Left colon (tissue), 2 donors: ENCODE results near the gene PPP1CA. TPM values are rescaled to one million over a fixed set of nuclear protein-coding genes. Genes with fewer than 3 reads are reported as not detected.
A peak's percentile ranks its signal among the peaks of the same experiment; 100 is the strongest.

Experiments used
- ATAC-seq: fragments of 200-7000 bp; cut with Tn5 transposase; one replicate; pipeline ENCODE4 v1.9.1; 2020; ENCODE audit warnings: mild to moderate bottlenecking, moderate library complexity
- DNase-seq, 2 donors: peaks; one replicate each; pipeline ENCODE4 v3.0.0-alpha.2; 2020
- intact Hi-C, 2 donors: fragments of 100-400 bp; cut with DNase I in 1 of 2; cut with micrococcal nuclease in 1 of 2; formaldehyde crosslinking; loops; one replicate each; pipeline versions ENCODE4 v1.11.2 to v1.14.0; 2022; cut with DNase I, micrococcal nuclease
- total RNA-seq, 2 donors: library from RNA; stranded (reverse); fragmentation: NEBNext Ultra II Directional; extraction: Animal tissue kit (Norgen Biotek cat#: 25700); gene quantifications; one replicate each; pipeline ENCODE4 v1.2.1, GENCODE V29; 2021
- donor health status: DM: no; HTN: no; CAD: no.
- donor health status: DM: yes; HTN: yes; CAD: no.

Gene PPP1CA
- total RNA-seq, 2 donors from 2014 or later = 214 to 243 TPM

DNA sequence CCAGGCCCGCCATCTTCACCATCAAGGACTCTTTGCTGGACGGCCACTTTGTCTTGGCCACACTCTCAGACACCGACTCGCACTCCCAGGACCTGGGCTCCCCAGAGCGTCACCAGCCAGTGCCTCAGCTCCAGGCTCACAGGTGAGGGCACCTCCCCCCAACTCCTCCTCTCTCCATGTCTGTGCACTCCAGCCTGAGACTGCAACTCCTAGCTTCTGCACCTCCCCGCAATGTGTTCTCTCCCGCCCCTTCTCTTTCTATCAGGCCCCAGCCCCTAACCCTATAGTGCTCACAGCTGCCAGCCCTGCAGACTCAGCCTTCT lies 5.4 kb downstream of the PPP1CA start:
- intact Hi-C loops = loop anchor here in 1 of 2 donors (10.0 kb wide), 1 partner anchor 109 kb away; the partner anchor contains the start of genes CDK2AP2 and PITPNM1
- DNase-seq = no peak
- no peak for ATAC-seq

DNA sequence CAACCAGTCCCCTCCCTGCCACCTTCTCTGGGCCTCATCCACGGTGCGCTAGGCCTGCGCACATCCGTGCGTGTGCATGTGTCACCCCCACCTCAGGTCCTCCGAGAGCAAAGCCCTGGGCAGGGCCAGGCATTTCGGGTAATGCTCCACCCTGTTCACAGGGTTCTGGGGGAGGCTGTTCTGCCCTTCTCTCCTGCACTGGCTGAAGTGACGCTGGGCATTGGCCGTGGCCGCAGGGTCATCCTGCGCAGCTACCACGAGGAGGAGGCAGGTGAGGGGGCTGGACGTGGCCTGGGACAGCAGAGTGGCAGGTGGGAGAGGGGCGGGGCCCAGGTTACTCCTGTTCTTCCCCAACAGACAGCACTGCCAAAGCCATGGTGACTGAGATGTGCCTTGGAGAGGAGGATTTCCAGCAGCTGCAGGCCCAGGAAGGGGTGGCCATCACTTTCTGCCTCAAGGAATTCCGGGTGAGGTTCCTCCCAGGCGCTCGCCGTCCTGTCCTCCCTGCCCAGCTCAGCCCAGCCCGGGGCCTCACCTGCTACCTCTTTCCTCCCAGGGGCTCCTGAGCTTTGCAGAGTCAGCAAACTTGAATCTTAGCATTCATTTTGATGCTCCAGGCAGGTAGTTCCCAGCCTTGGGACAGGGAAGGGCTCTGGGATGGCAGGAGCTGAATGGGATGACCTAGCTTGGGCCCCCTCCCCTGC lies 6.0 kb downstream of the PPP1CA start:
- DNase-seq (no peak), ATAC-seq (no peak)
- intact Hi-C loops = loop anchor here in 1 of 2 donors (10.0 kb wide), 1 partner anchor 109 kb away; the partner anchor contains the start of genes CDK2AP2 and PITPNM1

DNA sequence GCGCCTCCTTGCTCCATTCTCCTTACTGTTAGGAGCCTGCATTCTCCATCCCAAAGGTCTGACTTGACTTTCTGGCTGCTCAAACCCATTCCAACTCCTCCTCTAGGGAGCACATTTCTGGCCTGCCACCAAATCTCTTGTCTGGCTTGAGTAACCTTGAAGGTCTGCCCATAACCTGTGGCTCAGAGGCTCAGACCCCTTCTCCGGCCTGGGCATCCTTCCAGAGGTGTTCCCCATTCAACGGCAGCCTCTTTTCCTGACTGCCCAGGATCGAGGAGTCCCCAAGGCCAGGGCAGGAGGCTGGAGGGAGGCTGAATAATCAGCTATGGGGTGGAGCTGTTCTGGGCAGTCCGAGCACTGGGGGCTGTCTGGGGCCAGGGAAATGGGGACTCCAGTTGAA lies 7.7 kb downstream of the PPP1CA start:
- intact Hi-C loops = loop anchor here in 1 of 2 donors (10.0 kb wide), 1 partner anchor 111 kb away; the partner anchor contains the start of genes CDK2AP2 and PITPNM1
- ATAC-seq = no peak
- DNase-seq = no peak

DNA sequence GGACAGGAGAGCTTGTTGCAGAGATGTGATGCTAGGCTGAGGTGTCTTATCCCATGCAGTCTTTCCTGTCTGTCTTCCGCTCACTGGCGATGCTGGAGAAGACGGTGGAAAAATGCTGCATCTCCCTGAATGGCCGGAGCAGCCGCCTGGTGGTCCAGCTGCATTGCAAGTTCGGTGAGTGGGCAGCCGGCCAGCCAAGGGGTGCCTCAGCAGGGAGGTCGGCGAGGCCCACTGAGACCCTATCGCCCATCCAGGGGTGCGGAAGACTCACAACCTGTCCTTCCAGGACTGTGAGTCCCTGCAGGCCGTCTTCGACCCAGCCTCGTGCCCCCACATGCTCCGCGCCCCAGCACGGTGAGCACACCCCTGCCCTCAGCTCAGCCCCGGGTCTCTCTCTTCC lies 8.2 kb downstream of the PPP1CA start:
- intact Hi-C loops = loop anchor here in 1 of 2 donors (10.0 kb wide), 1 partner anchor 111 kb away; the partner anchor contains the start of genes CDK2AP2 and PITPNM1
- no peak for DNase-seq

DNA sequence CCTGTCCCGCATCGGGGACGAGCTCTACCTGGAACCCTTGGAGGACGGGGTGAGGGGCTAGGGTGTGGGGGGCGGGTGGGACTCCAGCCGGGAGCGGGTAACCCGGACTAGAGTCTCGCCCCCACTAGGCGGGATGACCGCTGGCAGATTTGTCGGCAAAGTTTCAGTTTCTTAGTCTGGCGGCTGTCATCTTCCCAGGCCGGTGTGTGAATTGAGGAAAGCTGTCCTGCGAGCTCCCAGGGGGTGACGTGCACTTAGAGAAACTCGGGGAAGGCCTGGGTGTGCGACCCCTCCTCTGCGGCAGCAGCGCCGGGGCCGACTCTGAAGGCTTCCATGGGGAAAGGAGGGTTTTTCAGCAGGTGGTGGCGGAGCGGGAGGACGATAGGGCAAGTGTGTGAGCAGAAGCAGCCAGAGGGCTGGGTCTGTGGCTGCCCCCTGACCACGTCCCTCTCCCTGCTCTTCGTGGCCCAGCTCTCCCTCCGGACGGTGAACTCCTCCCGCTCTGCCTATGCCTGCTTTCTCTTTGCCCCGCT lies 9.4 kb downstream of the PPP1CA start:
- intact Hi-C loops = loop anchor here in 1 of 2 donors (10.0 kb wide), 1 partner anchor 113 kb away; the partner anchor contains the start of genes CDK2AP2 and PITPNM1
- DNase-seq = no peak
- peak; percentile 17 for ATAC-seq

More for the DNA sequence above, 8.2 kb downstream of the PPP1CA start:
- ATAC-seq = no peak

DNA sequence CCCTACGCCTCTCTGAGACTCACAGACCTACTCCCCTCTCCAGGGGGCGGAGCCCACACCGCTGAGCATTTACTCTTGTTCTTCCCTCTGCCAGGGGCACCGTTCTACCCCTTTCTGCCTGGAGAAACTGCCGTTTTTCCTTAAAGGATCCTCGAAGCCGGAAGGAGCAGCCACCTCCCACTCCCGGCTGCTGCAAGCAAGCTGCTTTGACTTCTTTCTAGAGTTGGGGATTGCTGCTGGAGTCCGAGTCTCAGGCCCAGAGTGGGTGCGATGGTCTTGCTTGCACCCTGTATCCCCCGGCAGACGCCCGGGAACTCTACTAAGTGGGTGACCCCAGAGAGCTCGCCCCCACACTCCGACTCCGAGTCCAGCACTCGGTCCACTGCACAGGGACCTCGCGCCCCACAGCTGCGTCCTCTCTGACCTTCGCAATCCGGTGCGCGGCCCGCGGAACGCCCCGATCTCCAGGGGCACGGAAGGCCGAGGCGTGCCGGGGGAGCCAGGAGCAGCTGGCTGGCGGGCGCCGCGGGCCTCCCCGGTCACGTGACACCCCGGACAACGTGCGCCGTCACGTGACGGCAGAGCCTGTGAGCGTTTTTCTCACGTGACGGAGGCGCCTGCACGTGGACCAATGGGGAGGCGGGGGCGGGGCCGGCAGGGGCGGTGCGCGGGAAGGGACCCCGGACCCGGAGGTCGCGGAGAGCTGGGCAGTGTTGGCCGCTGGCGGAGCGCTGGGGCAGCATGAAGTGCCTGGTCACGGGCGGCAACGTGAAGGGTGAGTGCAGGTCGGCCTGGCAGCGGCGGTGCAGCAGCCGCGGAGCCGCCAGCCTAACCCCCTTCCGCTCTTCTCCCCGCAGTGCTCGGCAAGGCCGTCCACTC lies 10.1 kb downstream of the PPP1CA start, which contains the start of gene RAD9A:
Gene RAD9A (plus strand): TSS at position 683 of the 879 bp plus-strand sequence. CDS start 59 bp downstream, at position 742.
- intact Hi-C loops = loop anchor here in 1 of 2 donors (10.0 kb wide), 1 partner anchor 113 kb away; the partner anchor contains the start of genes CDK2AP2 and PITPNM1
- peak; percentile 96 to 98 for DNase-seq
- peak; percentile 84 for ATAC-seq

DNA sequence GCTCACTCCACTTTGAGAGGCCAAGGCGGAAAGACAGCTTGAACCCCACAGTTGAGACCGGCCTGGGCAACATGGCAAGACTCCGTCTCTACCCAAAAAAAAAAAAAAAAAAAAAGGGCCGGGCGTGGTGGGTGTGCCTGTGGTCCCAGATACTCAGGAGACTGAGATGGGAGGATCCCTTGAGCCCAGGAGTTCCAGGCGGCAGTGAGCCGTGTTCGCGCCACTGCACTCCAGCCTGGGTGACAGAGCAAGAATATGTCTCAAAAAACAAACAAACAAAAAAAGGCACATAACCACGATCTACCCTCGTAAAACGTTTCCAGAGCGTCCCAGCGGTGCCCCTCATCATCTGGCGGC lies 10.7 kb downstream of the PPP1CA start:
- DNase-seq (no peak), ATAC-seq (peak; percentile 16)
- intact Hi-C loops = loop anchor here in 1 of 2 donors (10.0 kb wide), 1 partner anchor 114 kb away; the partner anchor contains the start of genes CDK2AP2 and PITPNM1

DNA sequence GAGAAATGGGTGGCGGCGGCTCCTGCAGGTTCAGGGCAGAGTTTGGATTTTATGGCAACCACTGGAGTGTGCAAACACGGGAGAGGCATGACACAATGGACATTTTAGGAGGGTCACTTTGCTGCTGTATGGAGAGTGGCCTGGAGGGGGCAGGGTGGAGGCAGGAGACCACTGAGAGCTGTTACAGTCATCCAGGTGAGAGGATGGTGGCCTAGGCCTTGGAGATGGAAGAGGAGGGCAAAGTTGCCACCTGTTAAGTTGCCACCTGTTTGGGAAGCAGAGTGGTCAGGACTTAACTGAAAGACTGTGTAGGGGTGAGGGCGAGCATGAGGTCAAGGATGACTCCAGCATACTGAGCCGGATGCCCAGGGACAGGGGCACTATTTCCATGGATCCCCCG lies 12.2 kb downstream of the PPP1CA start:
- peak; percentile 62 to 76 for DNase-seq
- peak; percentile 30 for ATAC-seq
- intact Hi-C loops = no loop called here

DNA sequence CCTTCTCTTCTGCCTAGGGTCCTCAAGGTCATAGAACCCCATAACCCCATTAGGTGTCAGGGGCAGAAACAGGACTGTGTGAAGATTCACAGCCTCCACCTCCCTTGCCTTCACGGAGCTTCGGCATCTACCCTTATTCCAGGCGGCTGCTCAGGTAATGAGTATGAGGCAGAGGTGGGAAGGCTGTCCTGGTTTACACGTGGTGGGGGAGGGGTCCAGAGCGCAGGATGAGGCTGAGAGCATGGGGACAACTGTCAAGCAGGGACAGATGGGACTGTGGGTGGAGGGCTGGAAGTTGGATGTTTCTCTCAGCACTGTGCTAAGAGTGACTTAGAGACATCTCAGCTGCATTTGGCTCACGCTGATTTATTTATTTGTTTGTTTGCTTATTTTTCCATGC lies 14.1 kb downstream of the PPP1CA start:
- ATAC-seq = no peak
- intact Hi-C loops = no loop called here
- DNase-seq = no peak

DNA sequence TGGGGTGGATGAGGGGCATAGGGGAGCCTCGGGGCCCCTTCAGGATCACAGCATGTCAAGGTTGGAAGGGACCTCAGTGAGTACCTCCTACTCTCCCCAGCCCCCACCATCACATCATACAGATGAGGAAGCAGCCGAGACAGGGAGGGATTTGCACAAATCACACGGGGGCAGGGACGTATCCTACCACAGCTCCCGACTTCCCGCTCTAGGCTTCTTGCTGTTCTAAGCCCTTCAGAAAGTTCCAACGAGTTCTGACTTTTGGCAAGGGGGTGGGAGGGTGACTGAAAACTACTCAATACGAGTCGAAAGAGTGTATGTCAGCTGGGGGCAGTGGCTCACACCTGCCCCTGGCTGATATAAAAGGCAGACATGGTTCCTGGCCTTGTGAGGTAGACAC lies 14.6 kb downstream of the PPP1CA start:
- intact Hi-C loops = no loop called here
- no peak for ATAC-seq
- DNase-seq = no peak

DNA sequence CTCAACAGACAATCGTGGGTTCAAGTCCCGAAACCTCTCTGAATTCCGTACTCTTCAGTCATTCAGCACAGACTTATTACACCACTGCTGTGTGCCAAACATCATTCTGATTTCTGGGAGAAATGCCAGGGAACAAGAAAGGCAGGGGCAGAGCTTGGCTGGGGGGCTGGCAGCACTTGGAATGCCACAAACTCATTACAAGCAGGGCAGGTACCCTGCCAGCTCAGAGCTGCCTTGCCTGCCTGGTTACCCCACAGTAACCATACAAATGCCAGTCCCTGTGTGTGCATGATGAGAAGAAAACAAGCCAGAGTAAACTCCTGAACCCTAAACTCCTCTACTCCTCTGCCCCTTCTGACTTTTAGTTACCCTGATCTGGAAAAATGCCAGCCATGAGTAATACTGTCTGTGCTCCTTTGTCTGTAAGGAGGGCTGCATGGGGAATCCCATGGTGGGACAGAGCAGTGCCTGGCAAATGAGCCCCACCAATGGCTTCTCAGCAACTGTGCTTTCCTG lies 16.7 kb downstream of the PPP1CA start:
- ATAC-seq (no peak), DNase-seq (no peak)
- intact Hi-C loops = loop anchor here in 1 of 2 donors (5.0 kb wide), 1 partner anchor 38 kb away; no protein-coding TSS in a partner anchor

DNA sequence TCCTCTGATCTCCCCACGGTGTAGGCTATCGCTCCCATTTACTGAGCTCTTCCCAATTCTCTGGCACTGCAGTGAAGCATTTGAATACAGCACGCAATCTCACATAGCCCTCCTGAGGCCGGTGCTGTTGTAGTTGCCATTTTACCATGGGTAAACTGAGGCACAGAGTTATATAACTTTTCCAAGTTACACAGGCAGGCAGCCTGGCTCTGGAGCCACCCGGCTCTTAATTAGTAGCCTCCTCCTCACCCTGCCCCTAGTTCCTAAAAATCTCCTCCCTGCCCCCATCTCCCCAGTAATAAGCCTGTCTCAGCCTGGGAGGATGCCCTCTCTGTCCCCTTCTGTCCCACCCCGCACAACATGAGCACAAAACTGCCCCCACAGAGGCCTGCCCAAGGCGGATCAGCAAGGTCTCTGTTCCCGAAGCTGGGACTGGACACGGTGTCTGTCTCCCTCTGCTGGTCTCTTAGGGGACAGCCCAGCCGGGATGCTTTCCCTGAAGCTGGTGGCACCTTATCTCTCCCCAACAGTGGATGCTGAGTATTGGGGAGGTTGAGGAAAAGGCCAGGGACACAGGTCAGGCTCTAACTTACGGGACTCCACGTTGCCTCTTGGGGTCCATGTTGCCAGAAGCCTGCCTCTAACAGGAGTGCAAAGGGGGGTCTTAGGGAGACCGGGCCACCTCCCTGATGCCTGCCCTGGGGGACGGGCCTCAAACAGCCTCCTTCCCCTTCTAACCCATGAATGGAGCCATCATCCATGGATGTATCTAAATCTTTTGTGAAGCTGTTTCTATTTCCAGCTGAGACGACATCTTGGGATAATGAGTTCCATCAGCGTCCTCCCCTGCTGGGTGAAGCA lies 19.2 kb downstream of the PPP1CA start:
- peak; percentile 84 for ATAC-seq

DNA sequence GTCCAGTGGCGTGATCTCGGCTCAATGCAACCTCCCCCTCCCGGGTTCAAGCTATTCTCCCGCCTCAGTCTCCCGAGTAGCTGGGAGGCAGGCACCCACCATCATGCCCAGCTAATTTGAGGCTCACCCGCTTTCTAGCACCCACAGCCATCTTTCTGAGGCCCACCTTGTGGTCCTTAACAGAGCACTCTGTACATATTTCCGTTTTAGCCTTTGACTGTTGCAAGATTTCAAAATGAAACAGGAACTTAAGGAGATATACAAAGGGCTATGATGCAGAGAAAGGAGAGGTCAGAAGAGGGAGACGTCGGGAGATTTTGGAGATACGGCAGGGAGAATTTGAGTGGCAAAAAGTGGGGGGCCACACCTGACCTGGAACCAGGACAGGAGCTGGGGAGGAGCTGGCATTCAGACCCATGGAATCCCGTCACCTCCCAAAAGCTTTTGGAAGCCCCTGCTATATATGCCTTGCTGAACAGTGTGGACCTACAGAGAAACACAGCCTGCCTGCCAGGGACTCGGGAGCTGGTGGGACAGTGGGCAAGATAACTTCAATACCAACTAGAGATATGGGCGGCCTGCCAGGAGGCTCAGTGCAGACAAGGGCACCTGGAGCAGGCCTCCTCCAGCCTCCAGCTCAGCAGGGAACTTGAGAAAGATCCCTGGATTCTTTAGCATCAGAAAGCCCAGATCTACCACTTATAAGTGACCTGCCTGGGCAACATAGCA lies 20.2 kb downstream of the PPP1CA start:
- no peak for DNase-seq
- intact Hi-C loops = loop anchor here in 1 of 2 donors (5.0 kb wide), 1 partner anchor 34 kb away; no protein-coding TSS in a partner anchor
- no peak for ATAC-seq

More for the DNA sequence above, 19.2 kb downstream of the PPP1CA start:
- DNase-seq = peak; percentile 67 to 85
- intact Hi-C loops = loop anchor here in 1 of 2 donors (2.0 to 5.0 kb wide), 2 partner anchors 26 to 35 kb away; no protein-coding TSS in a partner anchor

DNA sequence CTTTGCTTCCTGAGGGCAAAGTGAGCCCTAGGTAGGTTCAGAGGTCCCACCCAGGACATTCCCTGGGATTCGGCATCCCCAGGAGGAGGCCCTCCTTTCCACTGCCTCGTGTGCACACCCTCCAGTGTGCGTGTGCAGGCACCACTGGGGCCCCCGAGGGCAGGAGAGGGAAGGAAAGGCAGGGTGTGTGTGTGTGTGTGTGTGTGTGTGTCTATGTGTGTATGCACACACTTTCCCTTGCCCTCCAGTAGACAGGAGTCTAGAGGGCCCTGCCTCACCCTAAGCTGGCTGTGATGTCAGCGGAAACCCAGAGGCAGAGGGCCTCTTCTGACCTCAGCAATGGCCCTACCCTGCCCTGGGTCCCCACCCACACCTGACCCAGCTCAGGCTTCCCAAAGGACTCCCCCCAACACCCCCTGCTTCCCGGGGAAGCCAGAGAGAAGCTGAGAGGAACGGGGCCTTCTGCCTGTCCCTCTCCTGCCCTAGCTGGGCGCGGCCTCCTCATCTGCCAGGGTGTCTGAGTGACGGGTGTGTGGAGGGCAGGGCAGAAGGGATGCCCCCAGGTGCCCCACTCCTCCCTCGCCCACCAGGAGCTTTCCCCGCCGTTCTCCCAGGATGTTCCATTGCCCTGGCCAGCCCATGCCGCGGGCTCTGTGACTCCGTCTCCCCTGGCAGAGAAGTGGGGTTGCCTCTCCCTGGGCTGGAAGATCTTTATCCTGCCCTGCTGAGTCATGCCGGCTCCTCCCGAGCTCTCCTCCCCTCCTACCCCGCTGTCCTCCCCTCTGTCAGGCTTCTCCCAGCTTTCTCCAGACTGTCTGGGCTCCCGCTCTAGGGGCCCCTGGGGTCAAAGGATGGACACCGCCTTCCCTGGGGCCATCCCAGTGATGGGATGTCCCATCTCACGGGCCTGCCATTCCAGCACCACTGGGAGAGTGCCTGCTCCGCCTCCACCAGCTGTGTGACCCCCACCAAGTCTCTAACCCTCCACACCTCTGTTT lies 22.3 kb downstream of the PPP1CA start:
- intact Hi-C loops = loop anchor here in 1 of 2 donors (5.0 kb wide), 1 partner anchor 32 kb away; no protein-coding TSS in a partner anchor
- DNase-seq (no peak), ATAC-seq (peak; percentile 24)

DNA sequence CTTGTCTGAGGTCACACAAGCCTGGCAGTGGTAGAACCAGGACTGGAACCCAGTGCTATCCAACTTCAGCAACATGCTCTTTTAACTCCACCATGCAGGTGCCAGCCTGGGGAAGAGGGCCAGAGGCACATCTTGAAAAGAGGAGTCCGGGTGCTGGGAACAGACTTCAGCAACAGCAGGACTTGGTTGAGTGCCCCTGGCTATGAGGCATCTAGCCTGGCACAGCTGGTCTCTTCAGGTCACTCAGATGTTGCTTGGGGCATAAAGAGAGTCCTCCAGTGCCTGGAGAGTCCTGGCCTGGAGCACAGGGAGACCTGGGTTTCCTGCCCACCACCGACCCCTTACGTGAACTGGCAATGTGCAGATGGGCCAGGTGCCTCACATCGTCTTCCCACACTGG lies 23.1 kb downstream of the PPP1CA start:
- ATAC-seq (no peak), DNase-seq (no peak)
- intact Hi-C loops = no loop called here
